PC-9 (cell line): Measurements from ENCODE around the gene GFPT2. TPM values are rescaled to one million over a fixed set of nuclear protein-coding genes. Genes with fewer than 3 reads are reported as not detected.

ENCODE experiments used
- BruUV-seq: library from RNA; stranded (reverse); fragments of 400-500 nt; replicated peaks from 2 replicates; lab custom pipeline; 2021; lab: Mats Ljungman, UMichigan
- CTCF ChIA-PET: fragments of 300-600 bp; sonication (Branson Sonifier 250); formaldehyde crosslinking; loops from one replicate; lab custom pipeline; 2022; ENCODE audit warnings: antibody characterized with exemption; lab: Charles Lee
- POLR2A ChIA-PET: fragments of 300-600 bp; sonication (Branson Sonifier 250); formaldehyde crosslinking; loops from one replicate; lab custom pipeline; 2022; ENCODE audit warnings: antibody characterized with exemption; ENCODE audit not compliant: unreplicated experiment; lab: Charles Lee
- DNase-seq, 2 experiments: peaks; one replicate each; pipeline versions ENCODE4 v3.0.0 to v3.0.0-alpha.2; 2015 to 2022; ENCODE audit warnings: mixed read lengths in 1 of 2
- H2AFZ ChIP-seq: fragments of 200-600 bp; sonication (generic); 2 replicates; pipeline ENCODE4 v1.8.1; 2017; ENCODE audit warnings: antibody characterized with exemption
- H3F3A ChIP-seq: fragments of 200-600 bp; sonication (generic); 2 replicates; pipeline ENCODE4 v1.8.1; 2017; ENCODE audit warnings: antibody characterized with exemption, mild to moderate bottlenecking, low read depth; ENCODE audit not compliant: insufficient read depth
- H3K27ac ChIP-seq: fragments of 200-600 bp; sonication (generic); 2 replicates; pipeline ENCODE4 v1.6.1; 2016; ENCODE audit warnings: mixed run types
- H3K27me3 ChIP-seq: fragments of 200-600 bp; sonication (generic); 2 replicates; pipeline ENCODE4 v1.6.1; 2016; ENCODE audit warnings: low read depth, mixed run types; ENCODE audit not compliant: insufficient read depth
- H3K36me3 ChIP-seq: fragments of 200-600 bp; sonication (generic); 2 replicates; pipeline ENCODE4 v1.6.1; 2016; ENCODE audit warnings: low read depth, mixed run types
- H3K4me1 ChIP-seq: fragments of 200-600 bp; sonication (generic); replicated peaks from 2 replicates; pipeline ENCODE4 v1.6.1; 2016; ENCODE audit warnings: mixed run types; ENCODE audit not compliant: insufficient read depth
- H3K4me2 ChIP-seq: fragments of 200-600 bp; sonication (generic); 2 replicates; pipeline ENCODE4 v1.6.1; 2017; ENCODE audit warnings: mixed run types
- H3K4me3 ChIP-seq: fragments of 200-600 bp; sonication (generic); 2 replicates; pipeline ENCODE4 v1.6.1; 2016; ENCODE audit warnings: mixed run types
- H3K79me2 ChIP-seq: fragments of 200-600 bp; sonication (generic); 2 replicates; pipeline ENCODE4 v1.6.1; 2017; ENCODE audit warnings: low read depth, mixed run types
- H3K9me2 ChIP-seq: fragments of 200-600 bp; sonication (generic); 2 replicates; pipeline ENCODE4 v1.8.1; 2017; ENCODE audit warnings: mild to moderate bottlenecking; ENCODE audit not compliant: insufficient read depth
- H3K9me3 ChIP-seq: fragments of 200-600 bp; sonication (generic); 2 replicates; pipeline ENCODE4 v1.8.1; 2016; ENCODE audit warnings: low read depth; ENCODE audit not compliant: insufficient read depth
- H4K20me1 ChIP-seq: fragments of 200-600 bp; sonication (generic); 2 replicates; pipeline ENCODE4 v1.8.1; 2017; ENCODE audit not compliant: insufficient read depth
- EZH2 ChIP-seq: fragments of 200-600 bp; sonication (generic); IDR thresholded peaks from 2 replicates; pipeline ENCODE4 v1.8.0; 2017; ENCODE audit warnings: antibody characterized with exemption, low read depth
- intact Hi-C: fragments of 100-400 bp; cut with micrococcal nuclease; formaldehyde crosslinking; loops from one replicate; pipeline ENCODE4 v1.10.0; 2022; ENCODE audit not compliant: unreplicated experiment
- total RNA-seq: library from RNA; stranded (reverse); gene quantifications from 2 replicates; pipeline ENCODE4 v1.2.3, GENCODE V29; 2021
- TF ChIP-seq, protein P1 (sequence below): fragments of 200-600 bp; sonication (generic); conservative IDR thresholded peaks from 2 replicates; pipeline ENCODE4 v1.6.1; 2017; ENCODE audit warnings: mixed run types, antibody characterized with exemption, mild to moderate bottlenecking, moderate library complexity

Gene GFPT2
- total RNA-seq, 1 experiment from 2014 or later, result 22.5 TPM

DNA sequence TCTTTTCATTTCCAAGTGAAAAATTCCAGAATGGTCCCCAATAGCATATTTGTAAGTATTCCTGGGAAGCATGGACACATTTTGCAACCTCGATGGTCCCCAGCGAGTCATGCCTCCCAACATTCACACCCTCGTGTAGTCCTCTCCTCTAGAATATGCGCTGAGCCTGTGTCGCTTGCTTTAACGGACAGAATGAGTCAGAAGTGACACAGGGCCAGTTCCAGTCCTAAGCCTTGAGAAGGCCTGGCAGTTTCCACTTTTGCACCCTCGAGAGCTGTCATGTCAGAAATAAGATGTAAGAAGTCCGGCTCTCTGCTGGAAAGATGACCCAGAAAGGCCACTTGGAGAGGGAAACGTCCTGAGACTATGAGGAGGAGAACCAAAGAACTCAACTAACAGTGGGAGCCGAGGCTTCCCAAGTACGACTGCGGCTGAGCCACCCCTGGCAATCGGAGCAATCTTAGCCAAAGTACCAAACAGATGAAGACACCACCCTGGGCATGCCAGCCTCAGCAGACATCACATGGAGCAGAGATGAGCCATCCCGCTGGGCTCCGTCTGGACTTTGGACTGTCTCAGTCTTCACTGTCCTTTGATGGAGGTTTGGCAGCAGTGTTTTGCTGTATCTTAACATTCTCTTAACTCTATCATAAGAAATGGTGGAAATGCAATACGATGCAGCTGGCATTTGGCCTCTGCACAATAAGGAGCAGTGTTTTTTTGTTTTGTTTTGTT is 42.6 kb upstream of the GFPT2 start:
- no peaks in the 10 kb centered on the region for H3K4me1 ChIP-seq
- CTCF ChIA-PET, result no interaction called here
- POLR2A ChIA-PET, result no interaction called here
- TF ChIP-seq, protein P1, sequence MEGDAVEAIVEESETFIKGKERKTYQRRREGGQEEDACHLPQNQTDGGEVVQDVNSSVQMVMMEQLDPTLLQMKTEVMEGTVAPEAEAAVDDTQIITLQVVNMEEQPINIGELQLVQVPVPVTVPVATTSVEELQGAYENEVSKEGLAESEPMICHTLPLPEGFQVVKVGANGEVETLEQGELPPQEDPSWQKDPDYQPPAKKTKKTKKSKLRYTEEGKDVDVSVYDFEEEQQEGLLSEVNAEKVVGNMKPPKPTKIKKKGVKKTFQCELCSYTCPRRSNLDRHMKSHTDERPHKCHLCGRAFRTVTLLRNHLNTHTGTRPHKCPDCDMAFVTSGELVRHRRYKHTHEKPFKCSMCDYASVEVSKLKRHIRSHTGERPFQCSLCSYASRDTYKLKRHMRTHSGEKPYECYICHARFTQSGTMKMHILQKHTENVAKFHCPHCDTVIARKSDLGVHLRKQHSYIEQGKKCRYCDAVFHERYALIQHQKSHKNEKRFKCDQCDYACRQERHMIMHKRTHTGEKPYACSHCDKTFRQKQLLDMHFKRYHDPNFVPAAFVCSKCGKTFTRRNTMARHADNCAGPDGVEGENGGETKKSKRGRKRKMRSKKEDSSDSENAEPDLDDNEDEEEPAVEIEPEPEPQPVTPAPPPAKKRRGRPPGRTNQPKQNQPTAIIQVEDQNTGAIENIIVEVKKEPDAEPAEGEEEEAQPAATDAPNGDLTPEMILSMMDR, result no peak
- TF ChIP-seq EZH2, result no peak
- no peak overlapping the region for H3K27ac ChIP-seq
- H3K36me3 ChIP-seq, result no peaks in the 10 kb centered on the region
- no peak overlapping the region for H3K4me3 ChIP-seq
- H3K4me2 ChIP-seq, result no peak overlapping the region
- intact Hi-C loops, result no loop called here
- H2AFZ ChIP-seq, result no peak overlapping the region
- H3K9me2 ChIP-seq, result no peaks in the 10 kb centered on the region
- no peaks in the 10 kb centered on the region for H3F3A ChIP-seq
- H3K27me3 ChIP-seq, result no peaks in the 10 kb centered on the region
- DNase-seq, result no peak
- no TSS peak for BruUV-seq
- no peaks in the 10 kb centered on the region for H4K20me1 ChIP-seq
- no peaks in the 10 kb centered on the region for H3K79me2 ChIP-seq
- no peaks in the 10 kb centered on the region for H3K9me3 ChIP-seq

DNA sequence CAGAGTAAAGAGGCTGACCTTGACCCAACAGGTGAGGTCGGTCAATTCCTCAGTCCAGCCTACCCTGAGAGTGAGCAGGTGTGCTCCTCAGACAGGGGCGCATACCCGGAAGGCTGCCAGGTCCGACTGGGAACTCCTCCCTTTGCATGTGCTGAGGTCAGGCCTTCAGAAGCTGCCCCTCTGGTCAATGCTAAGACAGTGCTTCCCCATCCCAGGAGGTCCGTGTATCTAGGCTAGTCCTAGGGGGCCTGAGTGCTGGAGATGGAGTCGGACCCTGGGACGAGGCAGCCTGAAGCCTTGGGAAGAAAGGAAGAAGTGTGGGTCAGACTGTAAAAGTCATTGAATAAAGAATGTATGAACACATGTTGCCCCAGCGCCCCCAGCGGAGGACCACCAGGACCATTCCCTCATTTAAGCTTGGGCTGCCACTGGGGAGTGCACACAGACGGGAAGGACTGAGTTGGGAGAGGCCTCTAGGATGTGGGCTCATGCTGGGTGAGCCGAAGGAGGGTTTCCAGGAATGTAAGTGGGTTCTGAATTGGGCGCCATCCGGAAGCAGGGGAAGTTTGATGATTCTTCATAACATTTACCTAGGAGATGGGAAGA is 41.0 kb upstream of the GFPT2 start:
- POLR2A ChIA-PET, result no interaction called here
- H3K79me2 ChIP-seq, result no peaks in the 10 kb centered on the region
- no peaks in the 10 kb centered on the region for H3F3A ChIP-seq
- no peak overlapping the region for H2AFZ ChIP-seq
- no peak overlapping the region for H3K4me3 ChIP-seq
- H3K4me2 ChIP-seq, result no peak overlapping the region
- TF ChIP-seq, protein P1, result no peak
- no peak for TF ChIP-seq EZH2
- H3K27ac ChIP-seq, result no peak overlapping the region
- no peaks in the 10 kb centered on the region for H4K20me1 ChIP-seq
- H3K36me3 ChIP-seq, result no peaks in the 10 kb centered on the region
- no TSS peak for BruUV-seq
- no peaks in the 10 kb centered on the region for H3K4me1 ChIP-seq
- intact Hi-C loops, result no loop called here
- CTCF ChIA-PET, result no interaction called here
- H3K9me2 ChIP-seq, result no peaks in the 10 kb centered on the region
- no peaks in the 10 kb centered on the region for H3K27me3 ChIP-seq
- DNase-seq, result no peak
- H3K9me3 ChIP-seq, result no peaks in the 10 kb centered on the region

DNA sequence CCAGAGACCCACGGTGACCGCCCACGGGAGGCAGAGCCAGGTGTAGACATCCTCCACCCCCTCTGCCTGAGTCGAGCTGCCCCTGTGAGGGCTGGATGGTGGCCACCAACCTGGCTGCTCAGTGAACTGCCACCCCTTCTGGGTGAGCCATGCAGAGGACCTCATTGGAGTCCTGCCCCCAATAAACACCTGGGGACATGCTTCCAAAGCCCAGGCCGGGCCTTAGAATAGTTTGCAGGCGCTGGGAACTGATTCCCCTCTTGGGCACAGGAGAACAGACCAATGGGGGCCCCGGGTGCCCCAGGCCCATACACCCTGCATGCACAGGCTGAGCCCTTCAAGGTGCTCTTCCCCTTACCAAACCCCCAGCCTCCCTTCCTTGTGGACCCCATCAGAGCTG is 38.1 kb upstream of the GFPT2 start:
- POLR2A ChIA-PET, result interaction anchor here (0.6 kb wide), 1 partner anchor 347 kb away, joined by 9 read pairs; no protein-coding TSS in a partner anchor
- DNase-seq, result no peak
- intact Hi-C loops, result loop anchor here (2.0 kb wide), 1 partner anchor 98 kb away; the partner anchor contains the start of gene MAPK9

More for the DNA sequence above, 38.1 kb upstream of the GFPT2 start:
- Histone ChIP-seq H2AFZ (no peak overlapping the region), H3K4me1 (no peaks in the 10 kb centered on the region), H3K79me2 (no peaks in the 10 kb centered on the region), H3K36me3 (no peaks in the 10 kb centered on the region), H4K20me1 (no peaks in the 10 kb centered on the region), H3K27ac (no peak overlapping the region), H3F3A (no peaks in the 10 kb centered on the region), H3K9me3 (no peaks in the 10 kb centered on the region), H3K4me3 (no peak overlapping the region), H3K4me2 (no peak overlapping the region), H3K9me2 (no peaks in the 10 kb centered on the region), H3K27me3 (no peaks in the 10 kb centered on the region)
- TF ChIP-seq, protein P1, result no peak
- no peak for TF ChIP-seq EZH2
- BruUV-seq, result no TSS peak
- CTCF ChIA-PET, result no interaction called here
